Ureter (tissue), 1 donor: ENCODE results near the gene TBC1D22A. TPM values are rescaled to one million over a fixed set of nuclear protein-coding genes. Genes with fewer than 3 reads are reported as not detected.
"Not testable (repeated sequence)": the region's sequence is repeated elsewhere in the genome, so short reads cannot be mapped to it uniquely, and the experiment has no call there.

Source experiments
- DNase-seq: peaks from one replicate; pipeline ENCODE4 v3.0.0-alpha.2; 2020; ENCODE audit warnings: low spot score
- total RNA-seq: library from RNA; stranded (reverse); gene quantifications from one replicate; pipeline ENCODE4 v1.2.4, GENCODE V29; 2023
- donor health status: DM: yes; HTN: yes; CAD: no.

Gene TBC1D22A
- total RNA-seq, 1 donor from 2014 or later: 32.6 TPM

DNA sequence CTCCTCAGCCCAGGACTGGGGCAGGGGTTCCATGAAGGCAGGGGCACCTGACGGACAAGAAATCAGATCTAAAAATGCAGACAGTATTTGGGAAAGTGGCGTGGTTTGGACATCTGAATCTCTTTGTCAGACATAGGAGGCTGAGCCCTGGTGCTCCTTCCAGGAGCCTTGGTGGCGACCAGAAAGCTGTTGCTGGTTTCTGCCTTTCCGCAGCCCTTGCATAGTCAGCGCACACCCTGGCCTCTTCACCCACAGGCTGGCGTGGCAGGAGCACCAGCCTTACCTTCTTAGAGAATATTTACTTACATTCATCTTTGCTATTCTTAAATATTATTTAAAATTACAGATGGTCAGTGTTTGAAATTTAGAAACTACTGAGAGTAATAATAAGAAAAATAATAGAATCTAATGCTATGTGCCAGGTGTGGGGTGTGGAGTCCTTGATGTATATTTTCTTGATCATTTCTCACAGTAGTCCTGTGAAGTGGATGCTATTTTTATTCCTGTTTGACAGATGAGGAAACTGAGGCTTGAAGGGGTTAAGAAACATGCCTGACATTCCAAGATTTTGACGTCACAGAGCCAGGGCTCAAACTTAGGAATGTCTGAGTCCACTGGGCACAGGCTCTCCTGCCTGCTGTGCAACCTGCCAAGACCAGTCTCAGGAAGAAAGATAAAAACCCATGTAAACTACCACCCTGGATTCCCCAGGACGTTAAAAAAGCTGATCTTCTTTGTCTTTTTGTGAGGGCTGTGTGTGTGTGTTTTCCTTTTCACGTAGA lies 51.6 kb downstream of the TBC1D22A start:
- DNase-seq: no peak

DNA sequence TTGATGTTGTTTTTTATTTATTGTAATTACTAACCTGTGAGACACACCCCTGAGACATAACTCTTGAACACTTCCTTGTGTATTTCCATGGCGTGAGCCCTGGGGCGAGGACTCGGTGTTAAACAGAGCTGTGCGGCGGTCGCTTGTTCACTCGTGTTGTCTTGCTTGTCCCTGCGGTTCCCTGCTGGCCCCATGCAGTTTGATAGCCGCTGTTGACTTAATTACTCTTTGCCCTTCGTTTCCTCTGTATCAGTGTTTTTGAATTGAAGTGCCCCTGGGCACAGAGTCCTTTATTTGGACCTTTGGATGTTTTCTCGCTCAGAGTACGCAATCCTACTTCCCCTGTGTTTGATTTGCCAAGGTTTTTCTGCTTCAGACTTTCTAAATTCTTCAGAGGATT lies 52.7 kb downstream of the TBC1D22A start:
- no peak for DNase-seq

- no peak for DNase-seq
Observed at GRCh38 chr22:46815559-46815895, 53.1 kb downstream of the TBC1D22A start.

DNA sequence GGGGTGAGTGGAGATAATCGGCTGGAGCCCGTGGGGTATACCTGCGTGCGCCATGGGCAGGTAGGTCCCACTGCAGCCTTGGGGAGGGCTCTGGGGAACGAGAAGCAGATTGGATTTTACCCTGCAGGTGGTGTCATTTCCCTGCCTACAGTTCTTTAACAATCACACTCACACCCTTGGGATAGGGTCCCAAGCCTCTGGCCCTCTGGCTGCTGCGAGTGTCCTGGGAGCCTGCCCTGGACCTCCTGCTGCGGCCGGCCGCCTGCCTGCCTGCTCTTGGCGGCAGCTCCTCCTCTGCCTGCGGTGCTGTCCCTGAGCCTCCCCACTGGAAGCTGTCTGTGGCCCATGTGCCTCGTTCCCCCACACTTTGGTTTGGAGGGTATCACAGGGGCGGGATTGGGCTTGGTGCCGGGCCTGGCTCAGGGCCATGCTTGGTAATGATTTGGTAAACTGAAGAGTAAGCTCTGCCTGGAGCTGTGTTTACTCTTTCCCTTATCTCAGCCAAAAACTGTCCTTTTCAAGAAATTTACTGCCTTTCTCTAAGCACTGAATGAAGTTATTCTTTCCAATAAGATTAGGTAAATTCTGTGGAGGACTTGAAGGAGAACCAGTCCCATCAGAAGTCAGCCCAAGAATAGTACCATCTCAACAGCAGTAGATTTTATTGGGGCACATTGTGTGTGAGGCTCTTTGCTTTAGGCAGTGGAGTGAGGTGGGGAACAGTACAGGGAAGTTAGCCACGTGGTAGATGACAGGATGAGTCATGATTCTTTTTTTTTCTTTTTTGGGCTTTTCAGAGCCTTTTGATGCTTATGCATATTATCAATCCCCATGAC lies 53.7 kb downstream of the TBC1D22A start:
- DNase-seq: no peak

DNA sequence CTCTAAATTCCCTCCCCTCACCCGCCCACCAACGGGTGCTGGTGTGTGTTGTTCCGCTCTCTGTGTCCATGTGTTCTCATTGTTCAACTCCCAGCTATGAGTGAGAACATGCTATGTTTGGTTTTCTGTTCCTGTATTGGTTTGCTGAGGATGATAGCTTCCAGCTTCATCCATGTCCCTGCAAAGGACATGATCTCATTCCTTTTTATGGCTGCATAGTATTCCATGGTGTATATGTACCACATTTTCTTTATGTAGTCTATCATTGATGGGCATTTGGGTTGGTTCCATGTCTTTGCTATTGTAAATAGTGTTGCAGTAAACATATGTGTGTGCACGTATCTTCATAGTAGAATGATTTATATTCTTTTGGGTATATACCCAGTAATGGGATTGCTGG lies 54.9 kb downstream of the TBC1D22A start:
- DNase-seq: not testable (repeated sequence)

DNA sequence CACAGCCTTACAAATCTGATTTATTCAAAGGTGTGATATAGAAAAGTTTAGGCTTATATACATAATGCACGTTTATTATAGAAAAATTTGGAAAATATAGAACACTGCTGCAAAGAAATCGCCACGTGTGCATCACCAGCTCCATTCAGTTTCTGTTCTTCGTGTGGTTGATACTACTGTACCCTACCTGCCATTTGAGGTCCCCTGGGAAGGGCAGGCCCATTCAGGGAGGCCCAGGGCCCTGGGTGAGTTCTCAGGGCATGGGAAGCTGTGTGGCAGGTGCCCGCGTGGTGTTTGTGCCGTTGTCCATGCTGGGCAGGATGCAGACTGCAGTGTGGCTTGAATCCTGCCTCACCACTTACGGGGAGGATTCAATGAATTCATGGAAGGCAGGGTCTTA lies 60.8 kb downstream of the TBC1D22A start:
- no peak for DNase-seq

- no peak for DNase-seq
Observed at GRCh38 chr22:46823654-46824053, 61.2 kb downstream of the TBC1D22A start.

GRCh38 chr22:46824344-46824909 lies 62.0 kb downstream of the TBC1D22A start:
- no peak for DNase-seq

DNA sequence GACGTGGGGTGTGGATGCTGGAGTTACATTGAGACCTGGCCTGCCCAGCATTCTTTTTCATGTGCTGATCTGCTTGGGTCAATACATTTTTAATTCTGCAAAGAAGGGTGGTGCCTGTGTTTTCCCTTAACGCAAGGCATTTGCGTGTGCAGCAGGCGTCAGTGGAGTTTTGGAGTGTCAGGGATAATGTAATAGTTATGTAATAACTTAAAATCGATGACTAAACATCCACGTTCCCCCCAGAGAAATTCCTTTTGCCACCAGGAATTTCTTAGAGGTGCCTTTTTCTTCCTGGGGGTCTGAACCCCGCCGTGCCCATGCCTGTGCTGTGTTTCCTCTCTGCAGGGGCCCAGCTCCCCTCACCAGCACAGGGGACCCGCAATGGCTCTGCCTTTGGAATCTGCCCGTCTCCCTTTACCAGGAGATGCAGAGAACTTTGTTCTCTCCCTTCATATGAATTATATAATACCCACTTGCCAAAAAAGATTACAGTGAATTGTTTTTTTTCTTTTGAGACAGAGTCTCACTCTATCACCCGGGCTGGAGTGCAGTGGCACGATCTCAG lies 62.6 kb downstream of the TBC1D22A start:
- no peak for DNase-seq

DNA sequence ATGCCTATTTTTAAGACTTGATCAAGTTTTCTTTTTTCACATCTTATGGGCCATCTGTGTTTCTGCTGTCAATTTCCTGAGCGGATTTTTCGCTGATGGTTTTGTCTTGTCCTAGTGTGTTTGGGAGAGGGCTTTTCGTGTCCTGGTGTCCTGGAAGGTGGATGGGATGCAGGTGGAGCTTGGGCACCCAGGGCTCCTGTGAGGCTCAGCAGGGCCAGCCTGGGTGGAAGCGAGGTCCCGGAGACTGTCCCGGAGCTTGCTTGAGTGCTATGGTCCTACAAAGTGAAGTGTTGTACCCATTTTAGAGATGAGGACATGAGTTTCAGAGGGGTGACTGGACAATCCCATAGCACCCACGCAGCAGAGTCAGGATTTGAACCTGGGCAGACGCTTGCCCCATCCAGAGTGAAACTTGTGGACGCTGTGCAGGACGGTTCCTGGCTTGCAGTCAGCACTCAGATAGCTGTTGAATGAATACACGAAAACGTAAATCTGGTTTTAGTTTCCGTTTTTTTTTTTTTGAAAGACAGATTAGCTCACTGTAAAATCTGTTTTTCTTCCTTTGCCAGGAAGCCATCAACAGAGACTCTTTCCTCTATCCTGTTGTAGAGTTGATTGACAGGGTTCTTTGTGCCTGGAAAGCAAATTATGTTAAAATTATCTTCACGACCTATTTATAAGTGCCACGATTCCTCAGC lies 64.1 kb downstream of the TBC1D22A start:
- DNase-seq: no peak

GRCh38 chr22:46827136-46827780 lies 64.8 kb downstream of the TBC1D22A start:
- no peak for DNase-seq

DNA sequence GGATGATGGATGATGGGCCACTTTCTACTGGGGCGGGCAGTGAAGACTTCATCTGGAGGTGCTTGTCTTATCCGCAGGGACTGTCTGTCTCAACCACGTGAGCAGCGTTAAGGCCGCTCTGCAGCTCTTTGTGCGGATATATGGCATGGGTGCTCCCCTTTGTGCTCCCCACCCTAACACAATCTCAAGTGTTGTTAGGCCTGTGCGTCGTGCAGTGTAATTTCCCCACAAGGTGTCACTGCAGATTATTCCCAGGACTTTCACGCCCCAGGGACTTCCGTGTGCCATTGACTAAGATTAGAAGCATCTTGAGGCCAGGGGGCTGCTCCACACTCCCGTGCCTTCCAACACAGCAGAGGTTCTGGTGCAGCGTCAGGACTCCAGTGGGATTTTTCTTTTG lies 65.3 kb downstream of the TBC1D22A start:
- DNase-seq: no peak

- DNase-seq: no peak
Observed at GRCh38 chr22:46828323-46828900, 66.0 kb downstream of the TBC1D22A start.

- DNase-seq: no peak
Observed at GRCh38 chr22:46829117-46829891, 66.9 kb downstream of the TBC1D22A start.

GRCh38 chr22:46829941-46830715 lies 67.7 kb downstream of the TBC1D22A start:
- no peak for DNase-seq

- DNase-seq: no peak
Observed at GRCh38 chr22:46830841-46831240, 68.4 kb downstream of the TBC1D22A start.

GRCh38 chr22:46833228-46833627 lies 70.8 kb downstream of the TBC1D22A start:
- DNase-seq: no peak

- no peak for DNase-seq
Observed at GRCh38 chr22:46834021-46834737, 71.7 kb downstream of the TBC1D22A start.

GRCh38 chr22:46835288-46835687 lies 72.8 kb downstream of the TBC1D22A start:
- DNase-seq: no peak
